Activated T-helper 1 cell treated with anti-CD3 and anti-CD28 coated beads, Interleukin-2, amount 50 U/mL, for 16 hours (primary cell): ENCODE measurements around the gene ADAT1.

ENCODE experiments used
- DNase-seq, 2 donors: peaks; one replicate each; pipeline ENCODE4 v3.0.0-alpha.2; 2020; ENCODE audit warnings: low read depth in 1 of 2, low spot score in 1 of 2

Gene ADAT1

GRCh38 chr16:75622761-75623605 lies at the start of gene ADAT1:
ADAT1 (minus strand) TSS chr16:75623281; CDS start chr16:75620799, 2,482 bp downstream.
- peak; percentile 95 to 96 for DNase-seq

- DNase-seq, result no peak
Observed at GRCh38 chr16:75667503-75667902, 44.4 kb upstream of the ADAT1 start.

GRCh38 chr16:75660726-75661302 lies 37.7 kb upstream of the ADAT1 start:
- DNase-seq, result no peak

GRCh38 chr16:75660321-75660720 lies 37.2 kb upstream of the ADAT1 start:
- DNase-seq, result no peak

- DNase-seq, result no peak
Observed at GRCh38 chr16:75658175-75658574, 35.1 kb upstream of the ADAT1 start.

GRCh38 chr16:75653922-75654321 lies 30.8 kb upstream of the ADAT1 start:
- no peak for DNase-seq

- peak; percentile 73 to 82 for DNase-seq
Observed at GRCh38 chr16:75648265-75649076, 25.4 kb upstream of the ADAT1 start.

GRCh38 chr16:75647492-75648264 lies 24.6 kb upstream of the ADAT1 start, which contains the start of the genes KARS1 and TERF2IP:
KARS1 (minus strand) TSS chr16:75647665; CDS start chr16:75647639, 26 bp downstream.
TERF2IP (plus strand) TSS chr16:75647773; CDS start chr16:75647883, 110 bp downstream.
- peak; percentile 87 to 93 for DNase-seq

- no peak for DNase-seq
Observed at GRCh38 chr16:75647112-75647491, 24.0 kb upstream of the ADAT1 start.

- no peak for DNase-seq
Observed at GRCh38 chr16:75644240-75645012, 21.3 kb upstream of the ADAT1 start.

- no peak for DNase-seq
Observed at GRCh38 chr16:75640598-75640997, 17.5 kb upstream of the ADAT1 start.

GRCh38 chr16:75635036-75635435 lies 12.0 kb upstream of the ADAT1 start:
- DNase-seq, result no peak

- no peak for DNase-seq
Observed at GRCh38 chr16:75632857-75633256, 9.8 kb upstream of the ADAT1 start.

- DNase-seq, result no peak
Observed at GRCh38 chr16:75630052-75630451, 7.0 kb upstream of the ADAT1 start.

- no peak for DNase-seq
Observed at GRCh38 chr16:75629132-75629531, 6.1 kb upstream of the ADAT1 start.

- DNase-seq, result no peak
Observed at GRCh38 chr16:75628351-75628750, 5.3 kb upstream of the ADAT1 start.

- no peak for DNase-seq
Observed at GRCh38 chr16:75627851-75628250, 4.8 kb upstream of the ADAT1 start.

- no peak for DNase-seq
Observed at GRCh38 chr16:75626806-75627205, 3.7 kb upstream of the ADAT1 start.

- no peak for DNase-seq
Observed at GRCh38 chr16:75624921-75625334, 1.8 kb upstream of the ADAT1 start.

- DNase-seq, result no peak
Observed at GRCh38 chr16:75621170-75621477, 2.0 kb downstream of the ADAT1 start.
